HCT116 (cell line): ENCODE results near the gene ACSS1. TPM values are rescaled to one million over a fixed set of nuclear protein-coding genes. Genes with fewer than 3 reads are reported as not detected.

Experiments used
- ATAC-seq: fragments of 200-7000 bp; cut with Tn5 transposase; 2 replicates; pipeline ENCODE4 v1.9.1; 2020; ENCODE audit warnings: mild to moderate bottlenecking, moderate library complexity
- BruUV-seq: library from RNA; stranded (reverse); fragments of 400-500 nt; replicated peaks from 2 replicates; lab custom pipeline; 2021; lab: Mats Ljungman, UMichigan
- CTCF ChIA-PET: fragments of 300-600 bp; sonication (Branson Sonifier 250); formaldehyde crosslinking; loops from one replicate; lab custom pipeline; 2021; ENCODE audit warnings: antibody characterized with exemption; lab: Charles Lee
- POLR2A ChIA-PET: fragments of 300-600, 350-600 bp; sonication (Branson Sonifier 250); formaldehyde crosslinking; loops from one replicate; lab custom pipeline; 2021; ENCODE audit warnings: antibody characterized with exemption; lab: Charles Lee
- RAD21 ChIA-PET, 2 experiments: fragments of 300-600 bp; sonication (Branson Sonifier 250); formaldehyde crosslinking; loops; one replicate each; lab custom pipeline; 2023; ENCODE audit warnings: low total read pairs in 2 of 2; ENCODE audit not compliant: uncharacterized antibody in 2 of 2, unreplicated experiment in 2 of 2, low non-redundant PET in 1 of 2; lab: Charles Lee
- DNase-seq: peaks from one replicate; pipeline ENCODE4 v3.0.0-alpha.2; 2010; ENCODE audit warnings: low read depth, low spot score
- H2AFZ ChIP-seq: fragments of 200-600 bp; shearing (Covaris generic), sonication (generic); 2 replicates; pipeline ENCODE4 v1.6.1; 2017; ENCODE audit warnings: low read depth, mixed run types, mixed read lengths, antibody characterized with exemption, low read length; ENCODE audit not compliant: poor library complexity, severe bottlenecking
- H3K27ac ChIP-seq: 2 replicates; pipeline ENCODE4 v1.5.1; 2012; ENCODE audit warnings: low read depth, low read length
- H3K27me3 ChIP-seq: fragments of 200-600 bp; sonication (generic); 2 replicates; pipeline ENCODE4 v1.6.1; 2016; ENCODE audit warnings: mixed run types, low read length, mixed read lengths; ENCODE audit not compliant: insufficient read depth
- H3K36me3 ChIP-seq, 2 experiments: fragments of 200-500 bp in 1 of 2; fragments of 200-600 bp in 1 of 2; sonication (Bioruptor generic) in 1 of 2; sonication (generic) in 1 of 2; 2 replicates each; pipeline versions ENCODE4 v1.5.1 to v1.6.1; 2014 to 2016; ENCODE audit warnings: low read length in 2 of 2, inconsistent platforms in 1 of 2, mixed read lengths in 1 of 2, mixed run types in 1 of 2; ENCODE audit not compliant: insufficient read depth in 2 of 2, control insufficient read depth in 1 of 2
- H3K4me1 ChIP-seq, 2 experiments: fragments of 200-600 bp in 1 of 2; sonication (generic) in 1 of 2; 2 replicates each; pipeline versions ENCODE4 v1.5.1 to v1.6.1; 2012 to 2017; ENCODE audit warnings: low read length in 2 of 2, inconsistent platforms in 1 of 2, mild to moderate bottlenecking in 1 of 2, mixed read lengths in 1 of 2, mixed run types in 1 of 2, moderate library complexity in 1 of 2; ENCODE audit not compliant: insufficient read depth in 2 of 2, control insufficient read depth in 1 of 2
- H3K4me2 ChIP-seq: fragments of 200-600 bp; sonication (generic); 2 replicates; pipeline ENCODE4 v1.6.1; 2017; ENCODE audit warnings: mixed run types, low read length, mixed read lengths
- H3K4me3 ChIP-seq, 2 experiments: fragments of 200-600 bp in 1 of 2; sonication (generic) in 1 of 2; replicated peaks in 1 of 2; 2 replicates each; pipeline ENCODE4 v1.5.1; 2011 to 2016; ENCODE audit warnings: low read length in 2 of 2, control low read depth in 1 of 2, low read depth in 1 of 2, mild to moderate bottlenecking in 1 of 2, mixed read lengths in 1 of 2, mixed run types in 1 of 2
- H3K79me2 ChIP-seq: fragments of 200-600 bp; sonication (generic); 2 replicates; pipeline ENCODE4 v1.6.1; 2017; ENCODE audit warnings: mild to moderate bottlenecking, mixed run types, low read length, moderate library complexity, mixed read lengths; ENCODE audit not compliant: insufficient read depth
- H3K9ac ChIP-seq: fragments of 200-600 bp; sonication (generic); 2 replicates; pipeline ENCODE4 v1.6.1; 2016; ENCODE audit warnings: low read length, mixed read lengths
- H3K9me2 ChIP-seq: fragments of 200-600 bp; sonication (generic), shearing (Covaris generic); 2 replicates; pipeline ENCODE4 v1.6.1; 2017; ENCODE audit warnings: mixed run types, mild to moderate bottlenecking, moderate library complexity; ENCODE audit not compliant: insufficient read depth
- H3K9me3 ChIP-seq, 2 experiments: fragments of 200-500 bp in 1 of 2; fragments of 200-600 bp in 1 of 2; sonication (Bioruptor generic) in 1 of 2; sonication (generic) in 1 of 2; 2 replicates each; pipeline ENCODE4 v1.6.1; 2014 to 2017; ENCODE audit warnings: low read length in 2 of 2, mixed read lengths in 2 of 2, inconsistent platforms in 1 of 2, low read depth in 1 of 2, mild to moderate bottlenecking in 1 of 2, mixed run types in 1 of 2, moderate library complexity in 1 of 2; ENCODE audit not compliant: control insufficient read depth in 1 of 2, insufficient read depth in 1 of 2
- H4K20me1 ChIP-seq: fragments of 200-600 bp; sonication (generic), shearing (Covaris generic); 2 replicates; pipeline ENCODE4 v1.6.1; 2017; ENCODE audit warnings: mixed run types, mild to moderate bottlenecking, moderate library complexity; ENCODE audit not compliant: insufficient read depth
- CTCF ChIP-seq, 3 experiments: fragments of 200-600 bp in 1 of 3; sonication (generic) in 1 of 3; IDR thresholded peaks in 2 of 3; conservative IDR thresholded peaks in 1 of 3; 2 replicates each; pipeline ENCODE4 v1.5.1; 2012 to 2017; ENCODE audit warnings: low read depth in 2 of 3, low read length in 2 of 3, antibody characterized with exemption in 1 of 3, borderline replicate concordance in 1 of 3, control low read depth in 1 of 3, mild to moderate bottlenecking in 1 of 3, mixed read lengths in 1 of 3, mixed run types in 1 of 3, moderate library complexity in 1 of 3; ENCODE audit not compliant: insufficient read depth in 1 of 3
- EGR1 ChIP-seq: IDR thresholded peaks from 2 replicates; pipeline ENCODE4 v1.6.1; 2012; ENCODE audit warnings: low read depth
- EZH2 ChIP-seq: fragments of 200-600 bp; sonication (generic); IDR thresholded peaks from 2 replicates; pipeline ENCODE4 v1.6.1; 2017; ENCODE audit warnings: antibody characterized with exemption, mixed run types
- FOSL1 ChIP-seq: IDR thresholded peaks from 2 replicates; pipeline ENCODE4 v1.6.1; 2012; ENCODE audit warnings: low read depth
- POLR2A ChIP-seq: IDR thresholded peaks from 2 replicates; pipeline ENCODE4 v1.7.0; 2011; ENCODE audit warnings: borderline replicate concordance; ENCODE audit not compliant: insufficient read depth, insufficient read length; ENCODE audit errors: extremely low read depth
- POLR2AphosphoS5 ChIP-seq: IDR thresholded peaks from 2 replicates; pipeline ENCODE4 v1.6.1; 2011; ENCODE audit warnings: mild to moderate bottlenecking, low read depth, low read length, moderate library complexity
- SP1 ChIP-seq: IDR thresholded peaks from 2 replicates; pipeline ENCODE4 v1.6.1; 2012; ENCODE audit warnings: low read depth
- SRF ChIP-seq: IDR thresholded peaks from 2 replicates; pipeline ENCODE4 v1.6.1; 2012; ENCODE audit warnings: low read depth
- TCF7L2 ChIP-seq: IDR thresholded peaks from 2 replicates; pipeline ENCODE4 v1.7.0; 2011; ENCODE audit warnings: borderline replicate concordance, inconsistent platforms; ENCODE audit not compliant: insufficient read depth, insufficient read length; ENCODE audit errors: extremely low read depth
- ZNF274 ChIP-seq: fragments of 200-500 bp; sonication (Bioruptor generic); IDR thresholded peaks from 2 replicates; pipeline ENCODE4 v1.6.1; 2014; ENCODE audit warnings: mild to moderate bottlenecking, low read depth, low read length, inconsistent platforms
- intact Hi-C: fragments of 100-400 bp; cut with micrococcal nuclease; formaldehyde crosslinking; loops from 2 replicates; pipeline ENCODE4 v1.10.0; 2022
- total RNA-seq: library from RNA; stranded (reverse); gene quantifications from one replicate; pipeline ENCODE4 v1.2.1, GENCODE V29; 2021; ENCODE audit not compliant: unreplicated experiment
- TF ChIP-seq, protein P1 (sequence below): IDR thresholded peaks from 2 replicates; pipeline ENCODE4 v1.6.1; 2012

Gene ACSS1
- total RNA-seq, 1 experiment from 2014 or later = 0.27 TPM

GRCh38 chr20:25073544-25073943 lies 15.6 kb upstream of the ACSS1 start:
- DNase-seq = no peak
- ChIA-PET RAD21 (no interaction called here), CTCF (no interaction called here), POLR2A (no interaction called here)
- Histone ChIP-seq H3K4me3 (no peak overlapping the region), H3K9me3 (no peaks in the 10 kb centered on the region), H3K79me2 (no peaks in the 10 kb centered on the region), H2AFZ (no peak overlapping the region), H3K36me3 (no peaks in the 10 kb centered on the region), H3K4me2 (no peak overlapping the region), H3K27me3 (peaks cover 51% of the 10 kb centered on the region), H3K9ac (no peak overlapping the region), H3K9me2 (no peaks in the 10 kb centered on the region), H3K27ac (no peak overlapping the region), H4K20me1 (no peaks in the 10 kb centered on the region; the same call in 1 of the 2 replicates), H3K4me1 (peaks cover 21 to 23% of the 10 kb centered on the region in 2 experiments)
- TF ChIP-seq TCF7L2 = no peak
- TF ChIP-seq SP1 = no peak
- no peak for TF ChIP-seq CTCF (IDR thresholded peaks at IDR 0.05 in 2 of 3, conservative IDR thresholded peaks at IDR 0.05 in 1 of 3; ENCODE audit: borderline replicate concordance in 1 of 3, insufficient read depth in 1 of 3, low read depth in 2 of 3, low read length in 2 of 3)
- TF ChIP-seq POLR2AphosphoS5 = no peak
- TF ChIP-seq FOSL1 = no peak
- TF ChIP-seq, protein P1, sequence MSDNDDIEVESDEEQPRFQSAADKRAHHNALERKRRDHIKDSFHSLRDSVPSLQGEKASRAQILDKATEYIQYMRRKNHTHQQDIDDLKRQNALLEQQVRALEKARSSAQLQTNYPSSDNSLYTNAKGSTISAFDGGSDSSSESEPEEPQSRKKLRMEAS = no peak
- TF ChIP-seq EZH2 = no peak
- TF ChIP-seq POLR2A = no peak
- no peak for TF ChIP-seq EGR1
- no peak for TF ChIP-seq ZNF274
- no peak for TF ChIP-seq SRF
- no TSS peak for BruUV-seq
- no peak for ATAC-seq
- intact Hi-C loops = no loop called here
